GM10847 (cell line): Measurements from ENCODE around the gene AGXT.

Experiments used
- POLR2A ChIP-seq: IDR thresholded peaks from 2 replicates; pipeline ENCODE4 v1.6.1; 2011; ENCODE audit not compliant: insufficient read length; ENCODE audit errors: extremely low read depth

Gene AGXT

GRCh38 chr2:240895656-240896388 is 27.2 kb downstream of the AGXT start, which contains the start of gene MAB21L4:
MAB21L4 (minus strand) TSS chr2:240896156; CDS start chr2:240895997, 159 bp downstream.
- no peak for TF ChIP-seq POLR2A

- no peak for TF ChIP-seq POLR2A
Measured at GRCh38 chr2:240896394-240896793, 27.8 kb downstream of the AGXT start.

DNA sequence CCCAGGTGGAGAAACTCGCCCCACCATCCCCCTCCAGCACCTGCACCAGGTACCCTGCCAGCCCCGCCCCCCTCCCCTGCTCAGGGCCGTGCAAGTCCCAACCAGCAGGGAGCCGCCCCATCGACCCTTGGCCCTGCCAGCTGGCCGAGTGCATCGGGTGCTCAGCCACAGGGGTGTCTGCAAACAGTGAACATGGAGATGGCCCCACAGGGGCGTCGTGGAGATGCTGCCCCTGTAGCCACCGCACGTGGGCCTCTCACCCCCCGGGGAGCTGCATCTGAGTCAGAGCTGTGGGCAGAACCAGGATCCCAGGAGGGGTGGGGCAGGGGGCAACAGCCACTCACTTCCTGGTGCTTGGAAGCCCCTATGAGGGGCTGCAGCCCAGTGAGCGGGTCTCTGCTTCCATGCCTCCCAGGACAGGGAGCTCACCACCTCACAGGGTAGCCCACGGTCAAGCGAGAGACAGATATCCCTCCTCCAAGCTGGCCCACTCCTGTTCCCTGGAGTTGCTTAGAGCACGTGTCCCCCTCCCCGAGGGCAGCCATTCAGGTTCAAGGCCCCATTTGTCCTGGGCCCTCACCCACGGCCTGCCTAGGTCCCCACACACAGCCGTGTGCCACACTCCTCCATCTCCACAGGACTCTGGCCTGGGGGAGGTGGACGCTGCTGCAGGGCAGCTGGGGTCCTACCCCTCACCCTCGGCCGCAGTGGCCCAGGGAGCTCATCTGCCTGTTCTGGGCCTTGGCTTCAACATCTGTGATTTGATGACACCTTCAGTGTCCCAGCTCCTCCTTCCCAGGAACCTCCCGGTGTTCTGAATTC is 28.5 kb downstream of the AGXT start:
- no peak for TF ChIP-seq POLR2A

GRCh38 chr2:240898108-240898730 is 29.6 kb downstream of the AGXT start:
- TF ChIP-seq POLR2A: no peak

GRCh38 chr2:240898731-240899467 is 30.3 kb downstream of the AGXT start:
- no peak for TF ChIP-seq POLR2A

DNA sequence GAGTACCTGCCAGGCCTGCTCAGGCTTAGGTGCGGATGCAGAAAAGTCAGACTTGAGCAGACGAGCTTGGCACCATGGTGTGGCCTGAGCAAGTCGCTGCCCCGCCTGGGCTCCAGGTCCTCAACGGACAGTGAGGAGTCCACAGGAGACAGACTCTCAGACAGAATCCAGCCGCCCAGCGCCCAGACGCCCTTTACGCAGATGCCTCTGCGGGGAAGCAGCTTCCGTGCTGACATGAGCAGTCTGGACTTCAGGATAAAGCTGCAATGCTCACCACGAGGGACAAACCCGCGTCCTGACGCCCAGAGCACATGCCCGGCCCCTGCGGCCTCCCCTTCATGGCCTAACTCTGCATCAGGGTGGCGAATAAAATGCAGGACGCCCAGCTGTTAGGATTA is 30.8 kb downstream of the AGXT start:
- no peak for TF ChIP-seq POLR2A

DNA sequence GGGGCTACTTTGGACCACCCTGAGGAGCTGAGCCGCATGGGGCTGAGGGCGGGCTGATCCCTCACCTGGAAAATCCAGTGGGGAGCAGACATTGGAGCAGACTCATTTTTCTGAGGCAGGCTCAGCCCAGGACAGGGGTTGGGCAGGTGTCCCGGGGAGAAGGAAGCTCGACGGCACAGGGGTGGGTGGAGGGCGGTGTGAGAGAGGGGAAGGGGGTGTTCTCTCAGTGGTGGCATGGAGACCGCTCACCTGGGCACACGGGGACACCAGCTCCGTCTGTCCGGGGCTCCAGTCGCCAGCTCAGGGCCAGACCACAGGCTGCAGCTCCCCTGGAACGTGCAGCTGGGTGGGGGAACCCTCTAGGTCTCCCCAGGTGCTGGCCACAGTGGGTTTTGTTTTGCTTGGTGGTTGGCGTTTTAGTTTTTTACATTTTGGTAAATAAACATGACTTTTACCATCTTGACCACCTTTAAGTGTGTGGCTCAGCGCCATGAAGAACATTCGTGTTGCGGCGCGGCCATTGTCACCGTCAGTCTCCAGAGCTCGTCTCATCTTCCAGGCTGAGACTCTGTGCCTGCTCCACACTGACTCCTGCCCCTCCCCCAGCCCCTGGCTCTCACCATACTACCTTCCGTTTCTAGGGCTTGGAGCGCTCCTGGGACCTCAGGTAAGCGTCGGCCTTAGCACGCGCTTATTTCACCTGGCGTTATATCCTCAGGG is 31.7 kb downstream of the AGXT start:
- TF ChIP-seq POLR2A: no peak

- TF ChIP-seq POLR2A: no peak
Measured at GRCh38 chr2:240901986-240902614, 33.5 kb downstream of the AGXT start.

- no peak for TF ChIP-seq POLR2A
Measured at GRCh38 chr2:240902615-240903041, 34.0 kb downstream of the AGXT start.

DNA sequence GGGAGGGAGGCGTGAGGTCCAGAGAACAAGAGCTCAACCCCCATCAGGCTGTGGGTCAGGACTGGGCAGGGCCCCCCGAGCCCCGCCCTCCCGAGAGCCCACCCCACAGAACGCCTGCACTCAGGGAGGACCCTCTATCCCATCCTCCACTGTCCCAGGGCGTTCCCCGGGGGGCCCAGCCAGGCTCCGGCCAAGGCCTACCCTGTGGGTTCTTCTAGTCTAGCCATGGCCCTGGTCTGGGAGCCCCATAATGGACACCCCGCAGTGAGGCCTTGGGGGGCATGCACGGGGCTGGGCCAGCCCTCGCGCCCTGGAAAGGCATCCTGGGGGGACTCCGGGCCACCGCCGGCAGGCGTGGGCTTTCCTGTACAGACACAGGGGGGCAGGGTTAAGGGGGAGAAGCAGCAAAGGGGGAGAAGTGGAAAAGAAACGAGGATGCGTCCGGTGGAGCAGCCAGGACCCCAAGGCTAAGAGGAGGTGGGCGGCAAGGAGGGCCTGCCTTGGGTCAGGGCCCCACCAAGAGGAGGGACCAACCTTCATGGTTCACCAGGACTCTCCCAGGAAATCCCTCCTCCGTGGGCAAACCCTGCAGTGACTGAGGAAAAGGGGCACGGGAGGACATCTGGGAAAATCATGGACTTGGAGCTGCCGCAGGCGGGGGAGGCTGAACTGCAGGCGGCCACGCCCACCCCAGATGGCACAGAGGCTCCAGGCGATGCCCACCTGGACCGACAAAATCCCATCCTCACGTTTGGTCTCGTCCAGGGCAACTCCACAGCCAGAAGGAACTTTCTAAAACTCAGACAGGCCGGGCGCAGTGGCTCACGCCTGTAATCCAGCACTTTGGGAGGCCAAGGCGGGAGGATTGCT is 34.8 kb downstream of the AGXT start:
- no peak for TF ChIP-seq POLR2A

DNA sequence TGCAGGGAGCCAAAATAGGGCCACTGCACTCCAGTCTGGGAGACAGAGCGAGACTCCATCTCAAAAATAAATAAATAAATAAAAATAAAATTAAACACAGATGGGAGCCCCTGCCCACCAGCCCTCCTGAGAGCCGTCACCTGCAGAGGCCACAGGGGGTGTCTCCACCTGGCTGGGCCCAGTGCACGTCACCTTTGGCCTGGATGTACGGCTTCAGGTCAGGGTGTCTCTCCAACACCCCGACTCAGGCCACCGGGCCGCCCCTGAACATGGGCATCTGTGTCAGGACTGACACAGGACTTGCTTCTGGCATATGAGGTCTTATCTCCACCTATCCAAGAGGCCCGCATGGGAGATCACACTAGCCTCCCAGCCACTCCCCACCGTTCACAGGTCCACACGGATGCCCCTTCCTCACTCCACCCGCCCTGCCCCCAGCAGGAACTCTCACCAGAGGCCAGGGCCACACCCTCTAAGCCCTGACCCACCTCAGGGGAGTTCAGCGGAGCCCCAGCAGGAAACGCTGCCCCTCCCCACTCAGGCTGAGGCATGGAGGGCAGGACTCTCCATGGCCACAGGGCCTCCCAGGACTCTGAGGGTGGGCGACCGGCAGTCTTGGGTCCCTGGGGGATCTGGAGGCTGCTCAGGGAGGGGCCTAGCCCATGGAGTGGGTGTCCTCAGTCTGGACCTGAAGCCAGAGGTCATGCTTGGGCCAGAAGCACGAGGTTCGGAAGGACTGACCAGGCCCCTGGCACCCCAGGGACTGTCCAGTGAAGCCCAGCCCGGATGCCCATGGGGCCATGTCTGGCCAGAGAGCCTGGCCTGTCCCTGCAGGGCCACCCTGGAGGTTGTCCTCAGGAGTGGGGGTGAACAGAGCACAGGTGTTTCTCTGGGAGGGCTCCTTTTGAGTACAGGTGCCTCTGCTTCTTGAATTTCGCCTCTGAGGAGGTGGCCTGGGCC is 35.9 kb downstream of the AGXT start:
- TF ChIP-seq POLR2A: no peak

- TF ChIP-seq POLR2A: no peak
Measured at GRCh38 chr2:240905176-240905781, 36.7 kb downstream of the AGXT start.
